Natural killer cell (primary cell): ENCODE measurements around the gene IRS2. TPM values are rescaled to one million over a fixed set of nuclear protein-coding genes. Genes with fewer than 3 reads are reported as not detected.

Experiments
- ATAC-seq, 3 donors: fragments of 150-1000 bp in 2 of 3; fragments of 200-7000 bp in 1 of 3; cut with Tn5 transposase; 1 replicate in 1 of 3; 2 replicates in 2 of 3; pipeline ENCODE4 v1.10.0; 2021; ENCODE audit warnings: mild to moderate bottlenecking in 2 of 3, moderate library complexity in 2 of 3
- DNase-seq, 2 donors: peaks; one replicate each; pipeline versions ENCODE4 v3.0.0 to v3.0.0-alpha.2; 2013 to 2021; ENCODE audit warnings: mixed read lengths in 1 of 2
- H3K27ac ChIP-seq: one replicate; pipeline ENCODE4 v1.5.1; 2013; ENCODE audit warnings: mild to moderate bottlenecking, low read length
- H3K27me3 ChIP-seq: one replicate; pipeline ENCODE4 v1.6.1; 2013; ENCODE audit warnings: low read length; ENCODE audit not compliant: control insufficient read depth, insufficient read depth
- H3K36me3 ChIP-seq: one replicate; pipeline ENCODE4 v1.6.1; 2013; ENCODE audit warnings: low read length; ENCODE audit not compliant: control insufficient read depth, insufficient read depth
- H3K4me1 ChIP-seq: one replicate; pipeline ENCODE4 v1.6.1; 2013; ENCODE audit warnings: low read length; ENCODE audit not compliant: control insufficient read depth, insufficient read depth
- H3K4me3 ChIP-seq: one replicate; pipeline ENCODE4 v1.5.1; 2013; ENCODE audit warnings: low read length
- H3K9me3 ChIP-seq: one replicate; pipeline ENCODE4 v1.6.1; 2013; ENCODE audit warnings: low read length; ENCODE audit not compliant: control insufficient read depth, insufficient read depth
- H3K27ac Mint-ChIP-seq, 2 donors: one replicate each; pipeline ENCODE4 v1.8.0; 2022; ENCODE audit warnings: mild to moderate bottlenecking in 2 of 2, mixed read lengths in 2 of 2, moderate library complexity in 1 of 2
- H3K27me3 Mint-ChIP-seq, 2 donors: one replicate each; pipeline ENCODE4 v1.8.0; 2022; ENCODE audit warnings: low read depth in 2 of 2, mixed read lengths in 2 of 2
- H3K36me3 Mint-ChIP-seq: one replicate; pipeline ENCODE4 v1.8.0; 2022; ENCODE audit warnings: mixed read lengths
- H3K4me1 Mint-ChIP-seq, 2 donors: one replicate each; pipeline ENCODE4 v1.8.0; 2022; ENCODE audit warnings: mixed read lengths in 2 of 2
- H3K4me3 Mint-ChIP-seq: one replicate; pipeline ENCODE4 v1.8.0; 2022; ENCODE audit warnings: mild to moderate bottlenecking, moderate library complexity, mixed read lengths
- H3K9me3 Mint-ChIP-seq, 2 donors: one replicate each; pipeline ENCODE4 v1.8.0; 2022; ENCODE audit warnings: mixed read lengths in 2 of 2
- CTCF ChIP-seq: fragments of 200-600 bp; IDR thresholded peaks from one replicate; pipeline ENCODE4 v1.8.0; 2022; ENCODE audit warnings: antibody characterized with exemption
- WGBS: methylation state at CpG from one replicate; pipeline ENCODE4 v1.1.7; 2013; ENCODE audit warnings: missing lambda C conversion rate; ENCODE audit not compliant: insufficient coverage; 5-methylcytosine and 5-hydroxymethylcytosine counted together
- intact Hi-C: fragments of 100-400 bp; cut with micrococcal nuclease; formaldehyde crosslinking; loops from one replicate; pipeline ENCODE4 v1.14.2; 2022
- total RNA-seq, 4 donors: library from RNA; stranded (reverse); fragments of 120-200 nt in 1 of 4; gene quantifications; one replicate each; pipeline versions ENCODE4 v1.2.3 to v1.2.4, GENCODE V29; 2013 to 2022

The IRS2 gene
- total RNA-seq, 3 donors from 2014 or later (not counting 1 experiment from before 2014, with no cell fraction given): 39.8 to 79.1 (median 60.9) TPM

GRCh38 chr13:109816808-109817203 lies 30.4 kb upstream of the IRS2 start:
- Mint-ChIP-seq H3K4me3 (no peak overlapping the region), H3K27ac (no peak overlapping the region), H3K4me1 (no peaks in the 10 kb centered on the region), H3K9me3 (no peaks in the 10 kb centered on the region), H3K27me3 (peaks cover 38 to 66% of the 10 kb centered on the region in 2 donors), H3K36me3 (no peaks in the 10 kb centered on the region)
- H3K4me1 ChIP-seq: no peaks in the 10 kb centered on the region
- H3K27me3 ChIP-seq: no peaks in the 10 kb centered on the region
- intact Hi-C loops: no loop called here
- no peaks in the 10 kb centered on the region for H3K9me3 ChIP-seq
- H3K4me3 ChIP-seq: no peak overlapping the region
- DNase-seq (no peak), ATAC-seq (no peak)
- 88% methylated on average over 3 of the region's 4 CpGs for WGBS
- TF ChIP-seq CTCF: no peak
- no peaks in the 10 kb centered on the region for H3K36me3 ChIP-seq
- no peak overlapping the region for H3K27ac ChIP-seq

- no peaks in the 10 kb centered on the region for H3K9me3 ChIP-seq
- DNase-seq: no peak
Observed at GRCh38 chr13:109816112-109816807, 29.9 kb upstream of the IRS2 start.

GRCh38 chr13:109815651-109816050 lies 29.3 kb upstream of the IRS2 start:
- no peak for TF ChIP-seq CTCF
- H3K9me3 ChIP-seq: no peaks in the 10 kb centered on the region
- Mint-ChIP-seq H3K27me3 (peaks cover 34 to 58% of the 10 kb centered on the region in 2 donors), H3K9me3 (no peaks in the 10 kb centered on the region), H3K36me3 (no peaks in the 10 kb centered on the region), H3K4me1 (no peaks in the 10 kb centered on the region), H3K4me3 (no peak overlapping the region), H3K27ac (no peak overlapping the region)
- H3K36me3 ChIP-seq: no peaks in the 10 kb centered on the region
- no peaks in the 10 kb centered on the region for H3K4me1 ChIP-seq
- no peak overlapping the region for H3K4me3 ChIP-seq
- DNase-seq (no peak), ATAC-seq (no peak)
- no peaks in the 10 kb centered on the region for H3K27me3 ChIP-seq
- intact Hi-C loops: no loop called here
- H3K27ac ChIP-seq: no peak overlapping the region
- WGBS: 82% methylated on average over 5 of the region's 5 CpGs

More at GRCh38 chr13:109816112-109816807, 29.9 kb upstream of the IRS2 start:
- 72% methylated on average over 5 of the region's 5 CpGs for WGBS
- Mint-ChIP-seq H3K27ac (no peak overlapping the region), H3K27me3 (peaks cover 40 to 64% of the 10 kb centered on the region in 2 donors), H3K36me3 (no peaks in the 10 kb centered on the region), H3K9me3 (no peaks in the 10 kb centered on the region), H3K4me3 (no peak overlapping the region), H3K4me1 (no peaks in the 10 kb centered on the region)
- intact Hi-C loops: no loop called here
- Histone ChIP-seq H3K4me3 (no peak overlapping the region), H3K4me1 (no peaks in the 10 kb centered on the region), H3K27ac (no peak overlapping the region), H3K36me3 (no peaks in the 10 kb centered on the region), H3K27me3 (no peaks in the 10 kb centered on the region)
- ATAC-seq: no peak
- TF ChIP-seq CTCF: no peak

- Mint-ChIP-seq H3K9me3 (no peaks in the 10 kb centered on the region), H3K36me3 (no peaks in the 10 kb centered on the region), H3K4me1 (no peaks in the 10 kb centered on the region), H3K27ac (no peak overlapping the region), H3K27me3 (peaks cover 29 to 51% of the 10 kb centered on the region in 2 donors), H3K4me3 (no peak overlapping the region)
- Histone ChIP-seq H3K9me3 (no peaks in the 10 kb centered on the region), H3K4me1 (no peaks in the 10 kb centered on the region), H3K27me3 (no peaks in the 10 kb centered on the region), H3K36me3 (no peaks in the 10 kb centered on the region), H3K4me3 (no peak overlapping the region), H3K27ac (no peak overlapping the region)
- DNase-seq (no peak), ATAC-seq (no peak)
- intact Hi-C loops: no loop called here
- TF ChIP-seq CTCF: no peak
Observed at GRCh38 chr13:109813663-109814062, 27.3 kb upstream of the IRS2 start.
